ENCODE results near the gene RDH12. TPM values are rescaled to one million over a fixed set of nuclear protein-coding genes. Genes with fewer than 3 reads are reported as not detected.
"Not testable (repeated sequence)": the region's sequence is repeated elsewhere in the genome, so short reads cannot be mapped to it uniquely, and the experiment has no call there.

Gene RDH12
- polyA plus RNA-seq, 1 donor, result 0.43 TPM

DNA sequence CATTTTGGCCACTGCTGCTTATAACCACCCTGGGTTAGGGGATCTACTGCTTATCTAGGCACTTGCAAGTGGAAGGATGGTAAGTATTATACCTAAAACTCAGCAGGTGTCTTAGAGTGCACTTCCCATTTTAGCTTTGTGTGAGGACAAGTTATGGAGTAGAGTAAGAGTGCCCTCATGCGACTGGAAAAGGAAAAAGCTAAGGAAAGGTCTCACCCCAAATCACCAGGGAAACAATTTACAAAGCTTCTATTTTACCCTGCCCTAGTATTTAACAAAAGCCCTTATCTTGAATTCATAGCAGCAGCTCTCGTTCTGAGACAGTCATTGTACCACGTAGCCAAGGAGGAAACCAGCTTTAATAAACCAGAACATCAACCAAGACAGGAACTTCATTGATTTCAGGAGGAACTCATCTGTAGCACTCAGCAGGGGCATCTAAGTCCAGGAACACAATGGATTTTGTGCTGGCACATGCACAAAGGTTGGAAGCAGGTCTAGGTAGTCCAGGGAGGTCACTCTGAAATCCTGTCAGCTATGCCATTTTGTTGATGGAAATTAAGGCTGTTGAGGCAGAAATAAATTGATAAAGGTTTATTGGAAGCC is 2.9 kb downstream of the RDH12 start:
- peak; percentile 36 for DNase-seq (ENCODE audit: low read depth)

DNA sequence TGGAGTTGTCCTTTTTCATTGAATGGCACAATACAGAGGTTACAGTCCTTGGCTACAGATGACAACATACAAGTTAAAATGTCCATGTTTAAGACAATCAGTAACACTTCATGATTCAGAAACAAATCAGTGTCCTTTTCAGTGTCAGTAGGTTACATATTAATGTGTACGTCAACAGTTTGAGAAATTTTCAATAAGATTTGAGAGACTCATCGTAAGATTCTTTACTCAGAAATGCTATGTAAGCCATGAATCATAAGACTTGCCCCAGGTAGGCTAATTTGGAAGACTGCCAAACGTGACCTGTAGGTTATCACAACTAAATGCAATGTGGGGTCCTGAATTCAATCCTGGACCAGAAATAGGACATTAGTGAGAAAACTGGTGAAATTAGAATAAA is 3.5 kb downstream of the RDH12 start:
- no peak for DNase-seq (ENCODE audit: low read depth)

DNA sequence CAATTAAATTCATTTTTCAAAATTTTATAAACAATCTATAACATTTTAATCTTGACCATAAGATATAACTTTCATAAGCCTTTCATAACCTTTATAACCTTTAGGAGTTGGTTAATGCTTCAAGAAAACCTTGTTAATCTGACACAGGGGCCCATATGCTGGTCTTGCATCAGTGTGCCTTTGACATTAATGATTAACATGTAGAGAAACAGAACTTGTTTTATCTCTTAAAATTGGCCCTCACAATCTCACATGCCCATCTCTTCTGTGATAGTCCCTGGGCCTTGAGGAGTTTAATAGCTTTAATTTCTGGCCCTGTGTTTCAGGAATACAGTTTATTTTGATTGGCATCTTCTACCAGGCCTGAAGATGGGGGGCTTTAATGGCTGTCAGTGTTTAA is 7.7 kb downstream of the RDH12 start:
- DNase-seq (ENCODE audit: low read depth), result not testable (repeated sequence)

DNA sequence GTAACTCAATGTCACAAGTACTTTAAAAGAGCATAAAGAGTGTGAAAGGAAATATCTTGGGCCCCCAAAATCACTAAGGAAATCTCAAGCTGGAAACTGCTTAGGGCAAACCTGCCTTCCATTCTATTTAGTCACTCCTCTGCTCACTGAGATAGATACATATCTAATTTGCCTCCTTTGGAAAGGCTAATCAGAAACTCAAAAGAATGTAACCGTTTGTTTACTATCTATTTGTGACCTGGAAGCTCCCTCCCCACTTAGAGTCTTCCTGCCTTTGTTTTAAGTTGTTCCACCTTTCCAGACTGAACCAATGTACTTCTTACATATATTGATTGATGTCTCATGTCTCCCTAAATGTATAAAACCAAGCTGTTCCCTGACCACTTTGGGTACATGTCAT is 8.1 kb downstream of the RDH12 start:
- DNase-seq (ENCODE audit: low read depth), result not testable (repeated sequence)

DNA sequence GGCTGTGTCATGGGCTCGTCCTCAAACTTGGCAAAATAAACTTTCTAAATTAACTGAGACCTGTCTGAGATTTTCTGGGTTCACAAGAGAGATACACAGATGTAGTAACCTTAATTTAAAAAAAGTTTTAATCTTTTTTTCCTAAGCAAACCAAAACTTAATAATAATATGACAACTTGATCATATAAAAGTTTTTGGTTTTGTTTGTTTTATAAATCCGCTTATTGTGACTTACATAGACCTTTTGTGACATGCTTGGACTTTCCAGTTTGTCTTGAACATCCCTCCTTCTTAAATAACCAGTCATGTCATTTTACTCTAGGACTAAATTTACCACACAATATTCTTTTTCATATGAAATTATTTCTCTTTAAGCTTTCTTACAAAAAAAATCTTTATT is 8.5 kb downstream of the RDH12 start:
- DNase-seq (ENCODE audit: low read depth), result no peak

DNA sequence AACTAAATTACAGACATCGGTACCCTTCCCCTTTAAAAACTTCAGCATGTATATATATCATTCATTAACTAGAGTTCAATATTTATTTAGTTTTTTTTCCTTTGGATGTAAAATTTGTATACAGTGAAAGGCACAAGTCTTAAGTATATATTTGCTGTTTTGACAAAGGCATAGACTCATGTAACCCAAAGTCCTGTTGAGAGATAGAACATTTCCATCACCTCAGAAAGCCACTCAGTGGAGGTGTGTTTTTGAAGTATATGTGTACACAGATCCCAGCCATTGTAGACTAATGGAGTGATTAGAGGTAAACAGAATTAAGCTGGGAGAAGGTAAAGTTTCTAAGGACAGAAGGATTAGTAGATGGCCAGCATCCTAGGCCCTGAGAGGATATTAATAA is 15.4 kb downstream of the RDH12 start:
- DNase-seq (ENCODE audit: low read depth), result no peak

DNA sequence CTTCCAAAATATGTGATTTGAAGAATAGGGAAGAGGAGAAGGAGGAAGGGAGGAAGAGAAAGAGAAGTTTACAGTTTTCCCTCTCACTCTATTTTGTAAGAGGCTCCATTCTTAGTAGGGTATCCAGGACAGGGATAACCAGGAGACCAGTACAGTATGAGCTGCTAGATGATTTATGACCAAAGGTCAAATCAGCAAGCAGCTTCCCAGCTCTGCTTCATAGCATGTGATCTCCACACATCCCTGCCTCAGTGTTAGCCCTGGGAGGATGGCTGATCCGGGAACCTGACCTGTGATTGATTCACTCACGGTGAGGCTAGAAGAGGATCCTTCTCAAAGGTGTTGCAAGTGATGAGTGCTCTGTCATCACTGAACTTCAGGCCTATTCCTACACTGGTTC is 16.6 kb downstream of the RDH12 start:
- DNase-seq (ENCODE audit: low read depth), result no peak

DNA sequence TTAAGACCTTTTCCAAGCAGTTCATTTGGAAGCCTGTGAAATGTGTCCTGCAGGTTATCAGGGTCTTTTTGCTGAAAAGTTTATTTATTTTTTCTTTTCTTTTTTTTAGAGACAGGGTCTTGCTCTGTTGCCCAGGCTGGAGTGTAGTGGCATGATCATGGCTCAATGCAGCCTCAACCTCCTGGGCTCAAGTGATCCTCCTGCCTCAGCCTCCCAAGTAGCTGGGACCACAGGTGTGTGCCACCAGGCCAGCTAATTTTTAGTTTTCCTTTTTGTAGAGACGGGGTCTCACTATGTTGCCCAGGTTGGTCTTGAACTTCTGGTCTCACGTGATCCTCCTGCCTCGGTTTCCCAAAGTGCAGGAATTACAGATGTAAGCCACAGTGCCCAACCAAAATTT is 17.7 kb downstream of the RDH12 start:
- not testable (repeated sequence) for DNase-seq (ENCODE audit: low read depth)

DNA sequence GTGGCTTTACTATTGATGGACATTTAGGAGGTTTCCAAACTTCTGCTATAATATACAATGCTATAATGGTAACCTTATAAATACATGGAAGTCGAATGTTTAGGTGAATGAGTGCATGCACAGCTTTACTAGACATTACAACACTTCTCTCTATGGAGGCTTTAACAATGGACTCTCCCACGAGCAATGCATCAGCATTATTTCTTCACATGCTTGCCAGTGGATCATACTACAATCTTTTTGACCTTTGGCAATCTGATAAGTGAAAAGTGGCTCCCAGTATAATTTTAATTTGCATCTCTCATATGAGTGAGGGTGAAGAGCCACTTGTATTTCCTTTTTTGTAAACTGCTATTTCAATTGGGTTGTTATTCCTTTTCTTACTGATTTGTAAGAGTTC is 18.2 kb downstream of the RDH12 start:
- DNase-seq (ENCODE audit: low read depth), result no peak

DNA sequence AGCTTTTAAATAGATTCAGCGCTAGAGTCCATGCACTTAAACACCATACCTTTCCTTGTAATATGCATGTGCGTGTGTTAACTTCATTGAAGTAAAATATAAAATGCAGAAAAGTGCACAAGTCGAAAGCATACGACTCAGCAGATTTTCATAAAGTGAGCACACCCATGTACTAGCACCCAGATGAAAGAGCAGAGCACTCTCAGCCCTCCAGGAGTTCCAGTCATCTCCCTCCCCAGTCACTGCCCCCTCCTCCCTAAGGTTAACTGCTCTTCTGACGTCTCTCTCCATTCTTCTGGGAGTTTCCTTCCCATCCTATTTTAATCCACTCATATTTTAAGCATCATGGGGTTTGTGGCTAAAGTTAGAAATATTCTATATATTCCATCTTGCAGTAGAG is 20.2 kb downstream of the RDH12 start:
- DNase-seq (ENCODE audit: low read depth), result no peak

DNA sequence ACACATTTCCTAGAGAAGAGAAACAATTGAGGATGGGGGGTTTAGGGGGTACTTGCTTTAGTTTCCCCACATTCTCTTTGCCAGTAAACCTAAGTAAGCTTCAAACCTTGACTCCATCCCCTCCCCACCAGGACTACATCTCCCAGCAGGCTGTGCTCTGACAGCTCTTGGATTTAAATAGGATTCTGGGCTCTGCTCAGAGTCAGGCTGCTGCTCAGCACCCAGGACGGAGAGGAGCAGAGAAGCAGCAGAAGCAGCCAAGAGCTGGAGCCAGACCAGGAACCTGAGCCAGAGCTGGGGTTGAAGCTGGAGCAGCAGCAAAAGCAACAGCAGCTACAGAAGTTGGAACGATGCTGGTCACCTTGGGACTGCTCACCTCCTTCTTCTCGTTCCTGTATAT is 20.6 kb downstream of the RDH12 start:
- DNase-seq (ENCODE audit: low read depth), result peak; percentile 55

DNA sequence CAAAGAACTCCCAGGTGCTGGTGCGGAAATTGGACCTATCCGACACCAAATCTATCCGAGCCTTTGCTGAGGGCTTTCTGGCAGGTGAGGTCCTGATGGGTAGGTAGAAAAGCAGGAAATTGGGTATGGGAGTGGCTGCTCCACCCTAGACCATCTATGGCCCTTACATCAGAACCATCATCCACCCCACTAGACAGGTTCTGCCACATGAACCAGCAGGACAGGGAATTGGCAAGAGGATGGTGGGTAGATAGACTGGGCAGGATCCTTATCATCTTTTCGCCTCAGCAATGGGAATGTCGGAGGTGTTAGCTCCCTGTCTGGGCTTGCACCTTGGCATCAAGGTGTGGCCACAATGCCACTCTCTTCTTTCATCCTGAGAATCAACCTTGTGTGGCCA is 23.5 kb downstream of the RDH12 start:
- DNase-seq (ENCODE audit: low read depth), result no peak

DNA sequence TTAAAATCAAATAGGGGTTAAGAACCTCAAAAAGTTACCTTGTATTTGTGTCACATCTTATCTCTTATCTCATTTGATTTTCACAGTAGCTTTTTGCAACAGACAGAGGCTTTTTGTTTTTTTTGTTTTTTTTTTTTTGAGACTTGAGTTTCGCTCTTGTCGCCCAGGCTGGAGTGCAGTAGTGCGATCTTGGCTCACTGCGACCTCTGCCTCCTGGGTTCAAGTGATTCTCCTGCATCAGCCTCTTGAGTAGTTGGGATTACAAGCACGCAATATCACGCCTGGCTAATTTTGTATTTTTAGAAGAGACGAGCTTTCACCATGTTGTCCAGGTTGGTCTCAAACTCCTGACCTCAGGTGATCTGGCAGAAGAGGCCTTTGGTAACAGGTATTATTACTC is 25.7 kb downstream of the RDH12 start:
- no peak for DNase-seq (ENCODE audit: low read depth)

DNA sequence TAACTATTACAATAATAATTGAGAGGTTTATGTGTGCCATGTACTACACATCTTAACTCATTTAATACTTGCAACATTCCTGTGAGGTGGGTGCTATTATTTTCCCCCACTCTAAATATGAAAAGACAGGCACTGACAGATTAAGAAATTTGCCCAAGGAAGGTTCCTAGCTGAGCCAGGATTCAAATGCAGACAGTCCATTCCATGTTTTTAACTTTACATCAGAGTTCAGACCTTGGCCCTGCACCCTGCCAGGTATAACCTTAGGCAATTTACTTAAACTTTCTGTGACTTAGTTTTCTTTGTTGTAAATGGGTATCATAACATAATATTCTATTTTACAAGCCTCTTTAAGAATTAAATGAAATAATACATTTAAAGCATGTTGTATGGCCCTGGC is 26.6 kb downstream of the RDH12 start:
- DNase-seq (ENCODE audit: low read depth), result no peak

DNA sequence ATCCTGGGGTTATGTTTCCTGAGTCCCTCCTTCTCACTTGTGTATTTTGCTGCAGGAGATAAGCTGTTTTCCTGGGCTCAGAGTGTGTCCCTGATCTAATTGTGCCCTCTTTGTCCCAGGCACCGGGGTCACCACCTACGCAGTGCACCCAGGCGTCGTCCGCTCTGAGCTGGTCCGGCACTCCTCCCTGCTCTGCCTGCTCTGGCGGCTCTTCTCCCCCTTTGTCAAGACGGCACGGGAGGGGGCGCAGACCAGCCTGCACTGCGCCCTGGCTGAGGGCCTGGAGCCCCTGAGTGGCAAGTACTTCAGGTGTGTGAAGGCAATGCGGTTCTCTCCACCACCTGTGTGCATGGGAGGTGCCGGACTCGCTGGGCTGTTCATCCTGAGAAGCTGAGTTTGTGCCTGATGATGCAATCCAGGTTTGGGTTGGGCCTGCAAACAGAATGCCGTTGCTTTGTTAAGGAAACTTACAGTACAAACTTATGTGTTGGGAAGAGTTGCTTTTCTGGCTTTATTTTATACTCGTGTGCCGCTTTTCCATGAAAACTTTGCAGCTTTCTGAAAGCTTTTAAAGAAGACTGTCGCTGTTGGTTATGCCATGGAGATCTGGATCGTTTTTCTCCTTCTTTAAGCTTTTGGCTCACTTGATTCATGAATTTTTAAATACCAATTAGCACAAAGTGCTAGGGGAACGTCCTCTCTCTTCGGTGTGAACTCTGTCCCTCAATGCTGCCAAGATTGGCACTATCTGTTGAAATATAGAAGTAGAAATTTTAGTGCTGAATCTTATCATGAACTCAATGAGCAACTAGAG is 27.6 kb downstream of the RDH12 start:
- DNase-seq (ENCODE audit: low read depth), result no peak

DNA sequence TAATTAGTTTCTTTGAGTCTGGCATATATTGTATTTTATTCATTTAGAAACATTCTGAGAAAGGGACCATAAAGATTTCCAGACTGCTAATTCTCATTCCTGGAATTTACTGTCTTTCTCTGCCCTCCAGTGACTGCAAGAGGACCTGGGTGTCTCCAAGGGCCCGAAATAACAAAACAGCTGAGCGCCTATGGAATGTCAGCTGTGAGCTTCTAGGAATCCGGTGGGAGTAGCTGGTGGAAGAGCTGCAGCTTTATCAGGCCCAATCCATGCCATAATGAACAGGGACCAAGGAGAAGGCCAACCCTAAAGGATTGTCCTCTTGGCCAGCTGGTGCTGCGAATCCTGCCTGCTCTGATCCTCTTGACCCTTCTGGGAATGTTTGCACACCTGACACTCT is 31.9 kb downstream of the RDH12 start:
- DNase-seq (ENCODE audit: low read depth), result no peak

DNA sequence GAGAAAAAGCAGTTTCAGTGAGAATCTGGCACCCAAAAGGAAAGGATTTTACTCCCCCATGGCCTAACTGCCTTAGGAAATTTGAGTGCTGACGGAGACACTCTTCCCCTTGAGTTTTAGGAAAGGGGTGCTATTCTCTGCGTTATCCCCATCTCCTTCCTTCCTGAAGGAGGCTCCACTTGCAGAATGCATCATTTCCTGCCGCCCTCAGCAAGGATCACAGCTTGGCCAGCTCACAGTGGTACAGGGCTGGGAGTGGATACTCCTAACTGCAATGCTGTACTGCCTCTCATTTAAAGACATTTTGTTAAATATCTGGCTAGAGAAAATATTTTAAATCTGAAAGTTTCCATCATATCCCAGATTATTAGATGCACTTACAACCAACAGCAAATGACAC is 33.0 kb downstream of the RDH12 start:
- DNase-seq (ENCODE audit: low read depth), result no peak

DNA sequence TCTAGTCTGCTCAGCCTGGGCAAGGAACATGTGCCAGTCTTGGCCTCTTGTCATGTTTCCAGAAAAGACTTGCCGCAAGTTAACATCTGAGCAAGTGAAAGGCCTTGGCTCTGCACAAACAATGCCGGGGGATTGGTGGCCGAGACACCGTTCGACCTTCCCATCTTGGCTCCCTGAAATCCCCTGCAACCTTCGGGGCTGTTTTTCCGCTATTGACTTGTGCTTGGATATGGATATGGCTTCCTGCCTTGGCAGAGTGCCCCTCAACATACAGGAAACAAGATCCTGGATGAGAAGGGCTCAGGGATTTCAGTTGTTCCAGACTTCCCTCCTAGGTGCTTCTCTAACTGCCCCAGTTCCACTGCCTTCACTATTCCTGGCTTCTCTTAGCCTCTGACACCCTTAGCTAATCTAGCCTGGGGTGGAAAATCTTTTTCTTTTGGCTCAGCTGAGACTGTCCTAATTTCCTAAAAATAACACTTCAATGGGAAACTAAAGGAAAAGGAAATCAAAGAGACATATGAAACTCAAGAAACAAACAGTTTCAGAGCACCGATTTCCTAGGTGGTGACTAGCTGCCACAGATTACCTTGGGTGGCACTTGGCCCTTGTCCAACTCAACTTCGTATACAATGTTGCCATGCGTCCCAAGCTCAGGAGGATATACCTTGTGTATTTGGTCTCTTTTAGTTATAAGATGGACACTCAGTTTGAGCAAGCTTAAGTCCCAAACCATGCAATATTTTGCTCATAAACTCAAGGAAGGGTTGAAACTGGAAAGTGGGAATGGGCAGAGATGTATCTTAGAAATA is 33.9 kb downstream of the RDH12 start:
- no peak for DNase-seq (ENCODE audit: low read depth)

DNA sequence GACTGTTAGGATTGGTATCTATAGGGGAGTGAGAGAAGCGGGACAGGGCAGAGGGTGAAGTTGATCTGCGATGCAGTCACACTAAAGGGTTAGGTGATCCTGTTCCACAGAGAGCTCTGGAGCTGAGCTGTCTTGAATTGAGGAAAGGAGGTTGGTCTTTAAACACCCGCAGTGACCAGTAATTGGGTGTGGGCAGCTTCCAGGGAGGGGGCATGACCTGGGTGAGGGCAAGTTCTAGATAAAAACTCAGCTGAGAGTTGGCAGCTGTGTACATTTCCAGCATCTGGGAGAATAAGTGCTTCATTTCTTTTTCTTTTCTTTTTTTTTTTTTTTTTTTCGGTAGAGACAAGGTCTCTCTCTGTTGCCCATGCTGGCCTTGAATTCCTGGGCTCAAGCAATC is 35.1 kb downstream of the RDH12 start:
- no peak for DNase-seq (ENCODE audit: low read depth)

DNA sequence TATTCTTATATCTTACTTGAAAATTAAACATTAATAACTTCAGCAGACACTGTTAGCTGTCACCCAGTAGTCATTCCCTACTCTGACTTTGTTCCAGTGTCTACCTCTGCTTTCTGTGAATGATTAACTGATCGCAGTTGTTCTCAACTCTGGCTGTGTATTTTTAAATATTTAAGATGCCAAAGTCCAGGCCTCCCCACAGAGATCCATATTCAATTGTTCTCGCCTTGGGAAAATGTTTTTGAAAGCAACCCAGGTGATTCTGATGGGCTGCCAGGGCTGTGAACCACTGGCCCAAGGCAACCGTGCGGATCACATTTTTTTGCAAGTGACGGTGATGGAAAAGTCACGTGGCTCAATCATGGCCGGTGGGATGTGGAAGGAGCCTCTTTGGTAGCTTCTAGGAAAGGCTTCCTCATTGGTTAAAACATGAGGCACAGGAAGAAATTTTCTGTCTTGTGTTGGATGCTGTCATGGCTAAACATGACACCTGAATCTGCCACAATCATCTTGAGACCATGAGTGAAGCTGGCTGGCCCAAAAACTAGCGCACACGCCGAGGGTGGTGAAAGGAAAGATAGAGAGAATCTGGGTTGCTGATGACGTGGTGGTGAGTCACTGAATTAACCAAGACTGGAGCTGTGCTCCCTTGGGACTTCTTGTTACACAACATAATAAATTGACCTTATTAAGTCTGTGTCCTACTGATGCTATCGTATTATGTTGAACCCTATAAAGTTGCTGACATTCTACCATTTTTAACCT is 37.2 kb downstream of the RDH12 start:
- DNase-seq (ENCODE audit: low read depth), result no peak

DNA sequence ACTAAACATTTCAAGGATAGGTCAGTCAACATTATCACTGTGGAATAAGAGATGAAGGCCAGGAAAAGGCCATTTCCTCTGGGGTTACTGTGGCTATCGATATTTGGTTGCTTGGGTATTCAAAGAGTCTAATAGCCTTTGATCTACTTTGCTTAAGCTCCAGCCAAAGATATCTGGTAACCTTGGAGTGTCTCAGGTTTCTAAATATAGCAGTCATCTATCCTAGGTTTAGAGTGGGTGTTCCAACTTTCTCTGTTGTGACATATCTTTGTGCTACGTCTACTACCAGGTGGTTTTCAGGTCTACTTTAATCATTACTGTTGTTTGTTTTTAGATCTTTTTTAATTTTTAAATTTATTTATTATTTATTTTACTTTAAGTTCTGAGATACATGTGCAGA is 42.4 kb downstream of the RDH12 start:
- no peak for DNase-seq (ENCODE audit: low read depth)

DNA sequence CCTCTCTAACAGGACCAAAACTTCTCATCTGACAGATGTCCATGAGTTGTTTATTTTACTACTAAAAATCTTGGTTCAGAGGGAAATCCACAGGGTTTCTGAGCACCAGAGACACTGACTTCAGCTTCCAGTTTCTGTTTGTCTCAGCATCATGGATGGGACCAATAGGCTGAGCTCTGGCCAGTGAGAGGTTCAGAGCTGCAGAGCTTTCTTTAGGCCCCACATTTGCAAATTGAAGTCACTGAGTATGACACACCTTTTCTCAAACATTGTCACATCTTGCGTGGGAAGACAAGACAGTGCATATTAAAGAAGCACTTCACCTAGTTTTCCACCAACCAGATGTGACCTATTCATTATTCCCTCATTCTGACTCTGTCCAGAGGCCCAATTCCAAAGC is 45.2 kb downstream of the RDH12 start:
- DNase-seq (ENCODE audit: low read depth), result no peak

Data from forelimb muscle (tissue), 1 donor.